Esophagus muscularis mucosa (tissue), 4 donors: ENCODE measurements around the gene CCDC126. TPM values are rescaled to one million over a fixed set of nuclear protein-coding genes. Genes with fewer than 3 reads are reported as not detected.

ENCODE experiments used
- DNase-seq: peaks from one replicate; pipeline ENCODE4 v3.0.0-alpha.2; 2017; ENCODE audit errors: extremely low spot score
- H3K27ac ChIP-seq, 4 donors: fragments of 200-600 bp; sonication (generic); replicated peaks in 1 of 4; 1 replicate in 3 of 4; 2 replicates in 1 of 4; pipeline ENCODE4 v1.5.1; 2016 to 2019; ENCODE audit warnings: mild to moderate bottlenecking in 1 of 4
- H3K27me3 ChIP-seq, 4 donors: fragments of 200-600 bp; sonication (generic); one replicate each; pipeline versions ENCODE4 v1.5.1 to v1.6.0; 2016 to 2019
- H3K36me3 ChIP-seq, 4 donors: fragments of 200-600 bp; sonication (generic); one replicate each; pipeline ENCODE4 v1.5.1; 2016 to 2019
- H3K4me1 ChIP-seq, 4 donors: fragments of 200-600 bp; sonication (generic); one replicate each; pipeline ENCODE4 v1.5.1; 2016 to 2019
- H3K4me3 ChIP-seq, 4 donors: fragments of 200-600 bp; sonication (generic); 1 replicate in 2 of 4; 2 replicates in 2 of 4; pipeline ENCODE4 v1.5.1; 2016 to 2019; ENCODE audit warnings: mild to moderate bottlenecking in 4 of 4, moderate library complexity in 1 of 4
- H3K9me3 ChIP-seq, 4 donors: fragments of 200-600 bp; sonication (generic); 1 replicate in 3 of 4; 2 replicates in 1 of 4; pipeline ENCODE4 v1.5.1; 2016 to 2019
- CTCF ChIP-seq, 3 experiments: fragments of 200-600 bp in 2 of 3; fragments of 450-650 bp in 1 of 3; sonication (generic) in 2 of 3; IDR thresholded peaks; one replicate each; pipeline ENCODE4 v1.5.1; 2017 to 2019; ENCODE audit warnings: antibody characterized with exemption in 3 of 3, mild to moderate bottlenecking in 2 of 3, moderate library complexity in 1 of 3
- EP300 ChIP-seq: sonication (generic); formaldehyde crosslinking; IDR thresholded peaks from one replicate; pipeline ENCODE4 v1.6.1; 2017; ENCODE audit warnings: antibody characterized with exemption
- POLR2A ChIP-seq: fragments of 450-650 bp; IDR thresholded peaks from one replicate; pipeline ENCODE4 v1.6.1; 2017; ENCODE audit warnings: antibody characterized with exemption, moderate library complexity, mild to moderate bottlenecking, low read depth
- POLR2AphosphoS5 ChIP-seq, 2 donors: sonication (generic); formaldehyde crosslinking; IDR thresholded peaks; one replicate each; pipeline ENCODE4 v1.6.1; 2017; ENCODE audit warnings: antibody characterized with exemption in 2 of 2
- WGBS: methylation state at CpG from one replicate; pipeline ENCODE4 v1.1.5; 2018; 5-methylcytosine and 5-hydroxymethylcytosine counted together
- intact Hi-C: fragments of 100-400 bp; cut with DNase I; formaldehyde crosslinking; loops from one replicate; pipeline ENCODE4 v1.15.1; 2023
- total RNA-seq, 4 donors: library from RNA; depleted of rRNA; stranded (reverse); fragments of >200 nt; gene quantifications; one replicate each; pipeline versions ENCODE4 v1.1.0 to v1.2.1, GENCODE V29; 2016

CCDC126 gene
- total RNA-seq, 4 donors from 2014 or later = 14.6 to 21.2 (median 16.4) TPM

GRCh38 chr7:23586159-23586558 is 11.0 kb upstream of the CCDC126 start:
- no peak for TF ChIP-seq CTCF (IDR thresholded peaks at IDR 0.05)
- no peak for TF ChIP-seq POLR2AphosphoS5 (IDR thresholded peaks at IDR 0.05)
- TF ChIP-seq POLR2A = no peak
- TF ChIP-seq EP300 = no peak
- H3K36me3 ChIP-seq = no peaks in the 10 kb centered on the region
- intact Hi-C loops = no loop called here
- WGBS = 95% methylated on average over 32 of the region's 34 CpGs
- H3K9me3 ChIP-seq = no peaks in the 10 kb centered on the region
- DNase-seq = no peak
- no peaks in the 10 kb centered on the region for H3K4me1 ChIP-seq
- H3K27me3 ChIP-seq = no peaks in the 10 kb centered on the region
- H3K4me3 ChIP-seq = no peak overlapping the region
- no peak overlapping the region for H3K27ac ChIP-seq

- no peak for TF ChIP-seq CTCF (IDR thresholded peaks at IDR 0.05)
- no peak for TF ChIP-seq EP300
- no peak for TF ChIP-seq POLR2AphosphoS5 (IDR thresholded peaks at IDR 0.05)
- TF ChIP-seq POLR2A = no peak
- Histone ChIP-seq H3K27me3 (no peaks in the 10 kb centered on the region), H3K9me3 (no peaks in the 10 kb centered on the region), H3K4me1 (no peaks in the 10 kb centered on the region), H3K4me3 (no peak overlapping the region), H3K36me3 (no peaks in the 10 kb centered on the region), H3K27ac (no peak overlapping the region)
- intact Hi-C loops = no loop called here
- no peak for DNase-seq
- 73% methylated on average over 1 of the region's 1 CpG for WGBS
Measured at GRCh38 chr7:23590529-23590928, 6.7 kb upstream of the CCDC126 start.

- no peaks in the 10 kb centered on the region for H3K9me3 ChIP-seq
- 58% methylated on average over 1 of the region's 1 CpG for WGBS
- intact Hi-C loops = loop anchor here (2.0 kb wide), 1 partner anchor 79 kb away; no protein-coding TSS in a partner anchor
Measured at GRCh38 chr7:23593706-23594105, 3.5 kb upstream of the CCDC126 start.

GRCh38 chr7:23594879-23595604 is 2.1 kb upstream of the CCDC126 start:
- intact Hi-C loops = no loop called here
- no peaks in the 10 kb centered on the region for H3K27me3 ChIP-seq
- no peaks in the 10 kb centered on the region for H3K36me3 ChIP-seq
- H3K9me3 ChIP-seq = no peaks in the 10 kb centered on the region
- DNase-seq = no peak
- H3K27ac ChIP-seq = no peak overlapping the region
- H3K4me3 ChIP-seq = no peak overlapping the region
- TF ChIP-seq CTCF (IDR thresholded peaks at IDR 0.05) (no peak), POLR2A (no peak), POLR2AphosphoS5 (IDR thresholded peaks at IDR 0.05) (no peak), EP300 (no peak)
- peaks cover 12 to 25% (median 24%) of the 10 kb centered on the region in 4 donors for H3K4me1 ChIP-seq

More at GRCh38 chr7:23593706-23594105, 3.5 kb upstream of the CCDC126 start:
- Histone ChIP-seq H3K27me3 (no peaks in the 10 kb centered on the region), H3K27ac (no peak overlapping the region), H3K4me3 (no peak overlapping the region), H3K36me3 (no peaks in the 10 kb centered on the region), H3K4me1 (peaks cover 10 to 13% (median 12%) of the 10 kb centered on the region in 4 donors)
- DNase-seq = no peak
- no peak for TF ChIP-seq POLR2AphosphoS5 (IDR thresholded peaks at IDR 0.05)
- no peak for TF ChIP-seq CTCF (IDR thresholded peaks at IDR 0.05)
- no peak for TF ChIP-seq POLR2A
- TF ChIP-seq EP300 = no peak

GRCh38 chr7:23598296-23598695 is 1.1 kb downstream of the CCDC126 start:
- intact Hi-C loops = no loop called here
- Histone ChIP-seq H3K27ac (peak overlapping the region; percentile 95 to 99 (median 96)), H3K27me3 (no peaks in the 10 kb centered on the region), H3K36me3 (no peaks in the 10 kb centered on the region), H3K4me1 (peaks cover 12 to 37% (median 32%) of the 10 kb centered on the region in 4 donors), H3K9me3 (no peaks in the 10 kb centered on the region), H3K4me3 (peak overlapping the region; percentile 75 to 90 (median 84))
- TF ChIP-seq EP300 (no peak), CTCF (IDR thresholded peaks at IDR 0.05) (no peak), POLR2AphosphoS5 (IDR thresholded peaks at IDR 0.05) (no peak), POLR2A (no peak)
- no peak for DNase-seq
- WGBS = 66% methylated on average over 4 of the region's 4 CpGs
